GM21717 (cell line): ENCODE measurements around the gene CR1L.
"Not testable (repeated sequence)": the region's sequence is repeated elsewhere in the genome, so short reads cannot be mapped to it uniquely, and the experiment has no call there.

Experiments used
- ATAC-seq: cut with Tn5 transposase; IDR thresholded peaks from one replicate; pipeline ENCODE4 v1.9.1; 2021; ENCODE audit warnings: mild to moderate bottlenecking, moderate library complexity; ENCODE audit not compliant: unreplicated experiment

The CR1L gene

DNA sequence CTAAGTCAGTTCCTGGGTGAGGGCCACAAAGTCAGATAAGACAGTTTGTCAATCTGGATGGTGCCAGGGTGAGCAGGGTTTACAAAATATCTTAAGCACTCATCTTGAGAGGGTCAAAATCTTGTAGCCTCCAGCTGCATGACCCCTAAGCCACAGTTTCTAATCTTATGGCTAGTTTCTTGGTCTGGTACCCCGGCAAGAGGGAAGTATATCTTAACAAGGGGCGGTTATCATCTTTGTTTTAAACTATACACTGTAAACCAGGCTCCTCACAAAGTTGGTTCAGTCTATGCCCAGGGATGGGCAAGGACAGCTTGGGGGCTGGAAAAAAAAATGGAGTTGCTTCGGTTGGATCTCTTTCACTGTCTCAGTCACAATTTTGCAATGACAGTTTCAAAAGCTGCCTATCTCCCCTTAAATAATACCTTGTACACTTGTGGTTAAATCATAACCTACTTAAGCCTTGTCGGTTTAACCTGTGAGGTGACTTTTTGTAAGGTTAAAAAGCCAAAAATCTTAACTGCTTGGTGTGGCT lies 99.1 kb downstream of the CR1L start:
- no peak for ATAC-seq

- ATAC-seq, result no peak
Measured at GRCh38 chr1:207745285-207745684, 100.4 kb downstream of the CR1L start.

DNA sequence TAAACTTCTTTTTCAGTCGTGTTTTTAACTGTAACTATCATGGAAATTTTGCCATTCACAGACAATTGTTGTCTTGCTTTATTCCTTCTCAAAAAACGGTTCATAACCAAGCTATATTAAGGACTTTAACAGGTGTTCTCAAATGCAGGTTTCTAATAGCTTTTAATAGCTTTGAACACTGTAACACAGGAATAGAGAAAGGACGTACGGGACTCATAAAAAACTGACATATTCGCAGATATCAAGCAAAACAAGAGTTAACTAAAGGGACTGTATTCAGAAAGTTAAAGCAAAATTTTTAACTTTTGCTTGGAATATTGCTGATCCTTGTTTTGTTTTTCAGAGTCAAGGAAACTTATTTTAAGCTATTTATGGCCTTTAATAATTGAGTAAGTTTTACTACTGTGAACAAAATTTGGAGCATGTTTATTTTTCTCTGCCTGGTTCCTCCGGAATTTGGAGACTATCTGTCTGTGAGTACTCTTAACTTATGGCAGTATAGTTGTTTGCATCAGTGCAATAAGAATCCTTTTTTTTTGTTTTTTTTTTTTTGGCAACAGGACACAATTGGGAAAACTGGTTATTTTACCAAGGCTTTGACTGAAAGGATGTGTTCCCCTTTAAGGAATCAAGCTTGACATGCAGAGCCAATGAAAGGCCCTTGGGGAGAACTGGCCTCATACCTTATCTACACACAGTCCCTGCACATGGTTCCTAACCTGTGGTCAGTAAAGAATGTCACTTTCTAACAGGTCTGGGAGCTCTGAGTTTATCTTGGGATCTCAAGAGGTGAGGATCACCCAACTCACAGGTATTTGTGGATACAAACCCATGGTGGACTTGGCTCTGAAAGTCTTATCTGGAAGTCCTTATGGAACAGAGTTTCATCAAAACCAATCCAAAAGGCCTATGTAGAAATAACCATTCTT lies 101.2 kb downstream of the CR1L start:
- no peak for ATAC-seq

GRCh38 chr1:207747627-207748492 lies 102.9 kb downstream of the CR1L start:
- ATAC-seq, result no peak

DNA sequence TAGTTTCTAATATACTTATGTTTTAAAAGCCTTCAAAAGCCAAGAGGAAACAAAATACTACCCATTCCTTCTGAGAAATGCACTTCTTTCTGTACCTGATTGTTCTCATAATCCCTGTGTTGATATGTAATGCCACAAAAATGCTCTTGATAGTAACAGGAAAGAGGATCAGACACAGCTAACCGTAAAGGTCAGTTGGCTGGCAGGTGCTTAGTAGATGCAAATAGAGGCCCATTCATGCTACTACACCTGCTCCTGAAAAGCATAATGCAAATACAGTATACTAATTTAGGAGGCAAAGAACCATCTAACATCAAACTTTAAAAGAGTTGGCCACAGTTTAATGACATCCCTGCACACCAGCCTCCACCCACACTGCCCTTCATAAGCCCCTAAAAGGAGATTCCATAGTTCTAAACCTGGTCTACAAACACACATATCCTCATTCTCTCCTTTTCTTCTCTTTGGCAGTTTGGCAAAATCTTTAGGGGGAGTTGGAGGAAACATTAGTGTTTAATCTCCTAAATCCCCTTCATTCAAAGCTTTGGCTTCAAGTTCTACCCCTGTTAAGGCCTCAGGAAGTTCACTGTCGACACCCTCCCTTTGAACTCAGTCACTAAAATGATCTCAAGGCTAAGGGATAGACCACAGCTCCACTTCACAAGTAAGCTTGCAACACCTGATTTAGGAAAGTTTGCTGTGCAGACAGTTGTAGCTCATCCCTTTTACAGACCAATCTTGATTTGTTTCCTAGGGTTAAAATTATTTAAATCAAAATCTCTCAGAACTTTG lies 104.0 kb downstream of the CR1L start:
- ATAC-seq, result no peak

DNA sequence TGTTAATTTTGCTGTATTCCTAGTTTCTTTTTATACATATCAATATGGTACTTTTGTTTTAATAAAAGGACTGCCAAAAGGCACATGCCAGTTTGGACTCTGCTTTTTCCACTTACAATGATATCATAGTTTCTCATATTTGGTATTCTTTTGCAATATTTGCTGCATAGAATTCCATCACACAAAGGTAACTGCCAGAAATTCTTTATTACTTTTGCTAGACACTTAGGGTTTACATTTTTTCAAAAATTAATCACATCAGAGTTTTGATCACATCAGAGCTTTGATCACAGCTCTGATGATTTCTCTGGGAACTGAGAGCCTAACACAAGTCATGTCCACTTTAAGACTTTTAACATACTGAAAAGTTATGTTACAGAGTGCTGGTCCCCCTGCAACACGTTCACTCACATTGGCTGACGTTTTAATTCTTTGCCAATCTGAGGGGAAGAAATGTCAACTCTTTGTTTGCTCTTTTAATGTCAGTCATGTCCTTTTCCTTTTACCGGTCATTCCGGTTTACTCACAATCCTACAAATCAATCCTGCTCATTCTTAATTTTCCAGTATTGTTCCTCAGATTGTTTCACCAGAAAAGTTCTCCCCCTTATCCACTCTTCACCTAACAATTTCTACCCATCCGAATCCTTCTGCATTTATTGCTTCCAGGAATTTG lies 105.8 kb downstream of the CR1L start:
- ATAC-seq, result no peak

- peak; percentile 2 for ATAC-seq
Measured at GRCh38 chr1:207751463-207751789, 106.5 kb downstream of the CR1L start.

- ATAC-seq, result peak; percentile 97
Measured at GRCh38 chr1:207751790-207752455, 107.0 kb downstream of the CR1L start, which contains the start of gene CD46. CD46 (plus strand) TSS chr1:207752054; CDS start chr1:207752213, 159 bp downstream.

DNA sequence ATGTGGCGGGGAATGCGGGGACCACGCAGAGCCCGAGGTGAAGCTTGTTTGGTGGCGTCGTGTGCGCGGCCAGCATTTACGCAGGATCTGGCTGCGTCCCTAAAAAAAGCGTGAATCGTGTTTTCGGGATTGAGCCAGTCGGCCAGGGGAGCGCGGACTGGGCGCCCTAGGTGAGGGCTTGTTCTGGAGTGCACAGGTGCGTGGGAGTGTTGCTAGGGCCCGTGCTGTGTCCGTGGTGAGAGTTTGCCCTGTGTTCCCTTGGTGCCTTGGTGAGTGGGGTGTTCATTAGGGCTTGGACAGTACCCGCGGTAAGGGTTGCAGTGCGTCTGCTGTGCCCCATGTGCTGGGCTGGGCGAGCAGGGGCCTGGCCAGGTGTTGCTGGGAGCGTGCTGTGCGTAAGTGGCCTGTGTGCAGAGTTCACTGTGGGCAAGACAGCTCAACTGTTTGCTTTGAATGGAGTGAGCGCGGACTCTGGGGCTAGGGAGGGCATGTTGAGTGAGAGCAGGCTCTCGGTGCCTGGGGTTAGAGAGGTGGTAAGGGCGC lies 107.6 kb downstream of the CR1L start:
- peak; percentile 41 for ATAC-seq

- no peak for ATAC-seq
Measured at GRCh38 chr1:207753611-207754010, 108.7 kb downstream of the CR1L start.

GRCh38 chr1:207754011-207754410 lies 109.1 kb downstream of the CR1L start:
- no peak for ATAC-seq

DNA sequence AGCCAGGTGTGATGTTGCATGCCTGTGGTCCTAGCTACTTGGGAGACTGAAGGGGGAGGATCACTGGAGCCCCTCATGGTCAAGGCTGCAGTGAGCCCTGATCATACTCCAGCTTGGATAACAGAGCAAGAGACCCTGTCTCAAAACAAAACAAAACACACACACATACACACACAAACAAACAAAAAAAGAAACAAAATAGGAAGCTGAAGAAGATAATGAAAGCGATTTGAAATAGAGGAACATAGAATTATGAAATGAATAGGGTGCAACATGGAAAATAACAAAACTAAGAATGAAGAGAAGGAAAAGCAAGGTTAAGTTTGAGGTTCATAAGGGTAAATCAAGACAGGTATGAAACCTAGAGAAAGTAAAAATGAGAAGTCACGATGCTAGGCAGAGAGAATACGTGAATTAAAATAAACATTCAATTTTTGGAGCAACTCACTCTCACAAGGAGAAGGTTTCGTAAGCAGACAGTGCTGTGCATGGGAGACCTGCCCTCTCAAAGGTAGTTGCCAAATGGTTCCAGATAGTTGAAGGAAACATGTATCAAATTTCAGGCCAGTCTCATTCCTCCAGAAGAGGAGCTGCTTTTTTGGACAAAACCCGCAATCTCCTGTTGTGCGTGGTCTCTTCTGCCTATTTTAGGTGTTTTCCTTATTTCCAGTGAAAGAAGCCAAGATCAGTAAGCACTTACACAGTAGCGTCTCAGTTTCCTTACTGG lies 110.2 kb downstream of the CR1L start:
- no peak for ATAC-seq

DNA sequence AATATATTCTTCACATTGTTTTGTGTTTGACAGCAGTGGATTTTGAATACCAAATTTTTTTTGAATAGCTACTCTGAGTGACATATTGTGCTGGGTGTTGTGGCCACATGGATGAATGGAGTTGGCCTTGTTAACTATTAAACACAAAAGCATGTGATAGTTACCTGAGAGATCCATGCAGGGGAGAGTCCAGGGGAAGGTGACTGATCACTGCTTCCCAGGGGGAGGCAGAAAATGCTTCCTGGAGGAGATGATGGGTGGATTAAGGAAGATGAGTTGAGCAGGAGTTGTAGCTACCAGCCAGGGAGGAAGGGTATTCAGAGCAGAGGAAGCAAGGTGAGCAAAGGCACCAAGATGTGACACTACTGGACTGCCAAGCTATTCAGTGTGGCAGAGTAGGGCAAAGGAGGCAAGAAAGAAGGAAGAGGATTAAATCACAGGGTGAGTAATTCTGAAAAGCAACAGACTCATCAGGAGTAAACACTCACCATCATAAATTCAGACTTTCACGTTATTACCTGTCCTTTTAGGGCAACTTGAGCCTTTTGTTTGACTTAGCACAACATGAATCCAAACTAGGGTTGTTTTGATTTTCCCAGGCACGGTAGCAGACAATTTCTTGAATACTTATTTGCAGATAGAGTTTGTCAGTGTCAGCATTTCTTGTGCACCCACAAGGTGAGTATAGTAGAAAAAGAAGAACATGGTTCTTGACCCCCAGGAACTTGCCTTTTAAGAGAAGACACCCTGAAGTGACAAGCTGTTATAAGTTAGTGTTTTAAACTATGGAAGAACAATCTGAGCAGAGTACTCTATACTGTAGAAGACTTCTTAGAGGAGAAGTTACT lies 111.1 kb downstream of the CR1L start:
- ATAC-seq, result no peak

- no peak for ATAC-seq
Measured at GRCh38 chr1:207762622-207763021, 117.7 kb downstream of the CR1L start.

- ATAC-seq, result no peak
Measured at GRCh38 chr1:207763091-207763490, 118.2 kb downstream of the CR1L start.

GRCh38 chr1:207763972-207764371 lies 119.0 kb downstream of the CR1L start:
- no peak for ATAC-seq

DNA sequence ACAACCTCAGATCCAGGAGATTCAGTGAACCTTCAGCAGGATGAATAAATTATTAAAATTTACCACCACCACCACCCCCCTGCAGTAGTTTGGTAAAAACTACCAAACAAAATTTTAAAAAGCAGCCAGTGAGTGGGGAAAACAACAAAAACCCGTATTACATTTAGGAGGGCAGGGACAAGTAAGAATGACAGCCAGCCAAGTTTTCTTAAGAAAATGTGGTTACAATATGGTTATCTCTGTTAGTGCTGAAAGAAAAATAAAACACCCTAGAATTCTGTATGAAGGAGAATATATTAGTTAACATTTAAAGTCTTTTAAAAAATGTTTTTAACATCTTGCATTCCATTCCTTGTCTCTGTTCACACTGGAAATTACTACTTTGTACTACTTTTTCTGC lies 121.6 kb downstream of the CR1L start:
- no peak for ATAC-seq

DNA sequence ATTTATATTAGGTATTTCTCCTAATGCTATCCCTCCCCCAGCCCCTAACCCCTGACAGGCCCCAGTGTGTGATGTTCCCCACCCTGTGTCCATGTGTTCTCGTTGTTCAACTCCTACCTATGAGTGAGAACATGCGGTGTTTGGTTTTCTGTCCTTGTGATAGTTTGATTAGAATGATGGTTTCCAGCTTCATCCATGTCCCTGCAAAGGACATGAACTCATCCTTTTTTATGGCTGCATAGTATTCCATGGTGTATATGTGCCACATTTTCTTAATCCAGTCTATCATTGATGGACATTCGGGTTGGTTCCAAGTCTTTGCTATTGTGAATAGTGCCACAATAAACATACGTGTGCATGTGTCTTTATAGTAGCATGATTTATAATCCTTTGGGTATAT lies 125.6 kb downstream of the CR1L start:
- ATAC-seq, result not testable (repeated sequence)
